Stomach (tissue), 4 donors: ENCODE measurements around the gene MOCS1.

Experiments
- EP300 ChIP-seq: sonication (generic); formaldehyde crosslinking; IDR thresholded peaks from one replicate; pipeline ENCODE4 v1.6.1; 2017; ENCODE audit warnings: antibody characterized with exemption
- POLR2A ChIP-seq, 4 donors: fragments of 450-650 bp; IDR thresholded peaks; one replicate each; pipeline ENCODE4 v1.6.1; 2016; ENCODE audit warnings: antibody characterized with exemption in 4 of 4, control low read depth in 2 of 4, mild to moderate bottlenecking in 1 of 4, moderate library complexity in 1 of 4
- POLR2AphosphoS5 ChIP-seq, 3 donors: sonication (generic); formaldehyde crosslinking; IDR thresholded peaks; one replicate each; pipeline ENCODE4 v1.6.1; 2016; ENCODE audit warnings: antibody characterized with exemption in 3 of 3
- TF ChIP-seq, protein P1 (sequence below), 7 experiments: fragments of 450-650 bp in 4 of 7; fragments of 200-600 bp in 3 of 7; sonication (generic) in 3 of 7; IDR thresholded peaks; one replicate each; pipeline ENCODE4 v1.5.1; 2016 to 2019; ENCODE audit warnings: antibody characterized with exemption in 7 of 7, control low read depth in 2 of 7, mild to moderate bottlenecking in 1 of 7

DNA sequence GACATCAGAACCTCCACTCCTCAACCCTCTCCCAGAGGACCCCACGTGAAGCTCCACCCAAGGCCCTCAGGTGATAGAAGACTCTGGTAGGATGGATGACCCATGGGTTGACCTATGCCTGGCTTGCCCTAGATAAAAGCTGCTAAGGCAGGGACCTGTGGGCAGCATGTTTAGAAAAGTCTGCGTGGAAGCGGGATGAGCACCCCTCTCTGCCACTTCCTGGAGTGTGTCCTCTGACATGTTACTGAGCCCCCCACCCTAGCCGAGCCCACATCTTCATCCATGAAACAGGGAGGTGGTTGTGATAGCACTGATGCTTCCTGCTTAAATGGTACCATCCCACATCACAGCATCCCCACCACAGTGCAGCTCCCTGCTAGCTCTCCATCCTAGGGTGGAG is 21.8 kb downstream of the MOCS1 start:
- TF ChIP-seq, protein P1, sequence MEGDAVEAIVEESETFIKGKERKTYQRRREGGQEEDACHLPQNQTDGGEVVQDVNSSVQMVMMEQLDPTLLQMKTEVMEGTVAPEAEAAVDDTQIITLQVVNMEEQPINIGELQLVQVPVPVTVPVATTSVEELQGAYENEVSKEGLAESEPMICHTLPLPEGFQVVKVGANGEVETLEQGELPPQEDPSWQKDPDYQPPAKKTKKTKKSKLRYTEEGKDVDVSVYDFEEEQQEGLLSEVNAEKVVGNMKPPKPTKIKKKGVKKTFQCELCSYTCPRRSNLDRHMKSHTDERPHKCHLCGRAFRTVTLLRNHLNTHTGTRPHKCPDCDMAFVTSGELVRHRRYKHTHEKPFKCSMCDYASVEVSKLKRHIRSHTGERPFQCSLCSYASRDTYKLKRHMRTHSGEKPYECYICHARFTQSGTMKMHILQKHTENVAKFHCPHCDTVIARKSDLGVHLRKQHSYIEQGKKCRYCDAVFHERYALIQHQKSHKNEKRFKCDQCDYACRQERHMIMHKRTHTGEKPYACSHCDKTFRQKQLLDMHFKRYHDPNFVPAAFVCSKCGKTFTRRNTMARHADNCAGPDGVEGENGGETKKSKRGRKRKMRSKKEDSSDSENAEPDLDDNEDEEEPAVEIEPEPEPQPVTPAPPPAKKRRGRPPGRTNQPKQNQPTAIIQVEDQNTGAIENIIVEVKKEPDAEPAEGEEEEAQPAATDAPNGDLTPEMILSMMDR (IDR thresholded peaks at IDR 0.05), result no peak
- TF ChIP-seq POLR2A (IDR thresholded peaks at IDR 0.05) (no peak), POLR2AphosphoS5 (IDR thresholded peaks at IDR 0.05) (no peak), EP300 (no peak)
